IMR-90 (cell line): ENCODE measurements around the gene SLC35F6. TPM values are rescaled to one million over a fixed set of nuclear protein-coding genes. Genes with fewer than 3 reads are reported as not detected.

Source experiments
- ATAC-seq: fragments of 200-7000 bp; cut with Tn5 transposase; 2 replicates; pipeline ENCODE4 v1.9.1; 2020; ENCODE audit warnings: low read depth, mild to moderate bottlenecking, moderate library complexity
- BruUV-seq: library from RNA; stranded (reverse); fragments of 400-500 nt; replicated peaks from 2 replicates; lab custom pipeline; 2021; lab: Mats Ljungman, UMichigan
- CTCF ChIA-PET: fragments of 300-600 bp; formaldehyde crosslinking; extraction: SDS; loops from one replicate; lab custom pipeline; 2021; ENCODE audit warnings: antibody characterized with exemption; lab: Yijun Ruan, JAX
- POLR2A ChIA-PET: fragments of 300-600 bp; sonication (Branson Sonifier 250); formaldehyde crosslinking; loops from one replicate; lab custom pipeline; 2022; ENCODE audit warnings: antibody characterized with exemption; ENCODE audit not compliant: unreplicated experiment; lab: Charles Lee
- DNase-seq: peaks from one replicate; pipeline ENCODE4 v3.0.0; 2013
- H2AFZ ChIP-seq: replicated peaks from 2 replicates; pipeline ENCODE3; 2013; ENCODE audit warnings: low read length, mild to moderate bottlenecking; ENCODE audit not compliant: poor library complexity
- H2AK5ac ChIP-seq: 2 replicates; pipeline ENCODE4 v1.6.1; 2013; ENCODE audit warnings: low read depth, low read length, inconsistent platforms
- H2AK9ac ChIP-seq: replicated peaks from 2 replicates; pipeline ENCODE3; 2013; ENCODE audit warnings: mild to moderate bottlenecking, low read depth, low read length, moderate library complexity; ENCODE audit not compliant: poor library complexity
- H2BK120ac ChIP-seq: 2 replicates; pipeline ENCODE4 v1.6.1; 2013; ENCODE audit warnings: low read depth, low read length, inconsistent platforms
- H2BK15ac ChIP-seq: 3 replicates; pipeline ENCODE4 v1.6.1; 2013; ENCODE audit warnings: low read depth, low read length, inconsistent platforms
- H2BK20ac ChIP-seq: 2 replicates; pipeline ENCODE4 v1.6.1; 2013; ENCODE audit warnings: low read depth, mild to moderate bottlenecking, inconsistent platforms, low read length, moderate library complexity
- H2BK5ac ChIP-seq: 2 replicates; pipeline ENCODE4 v1.6.1; 2013; ENCODE audit warnings: mild to moderate bottlenecking, low read depth, low read length, inconsistent platforms; ENCODE audit not compliant: poor library complexity, severe bottlenecking
- H3K14ac ChIP-seq: replicated peaks from 2 replicates; pipeline ENCODE4 v1.6.1; 2013; ENCODE audit warnings: low read depth, low read length, inconsistent platforms
- H3K18ac ChIP-seq: 2 replicates; pipeline ENCODE4 v1.6.1; 2013; ENCODE audit warnings: low read depth, low read length, control low read depth
- H3K23ac ChIP-seq: 2 replicates; pipeline ENCODE4 v1.6.1; 2013; ENCODE audit warnings: low read depth, low read length, inconsistent platforms
- H3K27ac ChIP-seq: 2 replicates; pipeline ENCODE4 v1.5.1; 2013; ENCODE audit warnings: mild to moderate bottlenecking, control low read depth, low read length; ENCODE audit not compliant: insufficient read depth
- H3K27me3 ChIP-seq: 2 replicates; pipeline ENCODE4 v1.6.1; 2013; ENCODE audit warnings: low read length; ENCODE audit not compliant: control insufficient read depth, insufficient read depth
- H3K36me3 ChIP-seq: 2 replicates; pipeline ENCODE4 v1.6.1; 2013; ENCODE audit warnings: low read length, mixed read lengths; ENCODE audit not compliant: control insufficient read depth, insufficient read depth
- H3K4ac ChIP-seq: 2 replicates; pipeline ENCODE4 v1.6.1; 2013; ENCODE audit warnings: low read depth, low read length, inconsistent platforms
- H3K4me1 ChIP-seq: 2 replicates; pipeline ENCODE4 v1.6.1; 2013; ENCODE audit warnings: low read length, mixed read lengths; ENCODE audit not compliant: control insufficient read depth, insufficient read depth
- H3K4me2 ChIP-seq: 2 replicates; pipeline ENCODE4 v1.6.1; 2013; ENCODE audit warnings: low read depth, mild to moderate bottlenecking, control low read depth, low read length, moderate library complexity
- H3K4me3 ChIP-seq: 2 replicates; pipeline ENCODE4 v1.5.1; 2013; ENCODE audit warnings: low read depth, mild to moderate bottlenecking, control low read depth, low read length, moderate library complexity; ENCODE audit not compliant: insufficient read depth
- H3K56ac ChIP-seq: 2 replicates; pipeline ENCODE4 v1.6.1; 2013; ENCODE audit warnings: low read length, inconsistent platforms; ENCODE audit not compliant: insufficient read depth; ENCODE audit errors: extremely low read depth
- H3K79me1 ChIP-seq, 2 experiments: 2 replicates each; pipeline ENCODE4 v1.6.1; 2013; ENCODE audit warnings: low read length in 2 of 2, inconsistent platforms in 1 of 2, low read depth in 1 of 2
- H3K9ac ChIP-seq: 2 replicates; pipeline ENCODE4 v1.6.1; 2013; ENCODE audit warnings: low read depth, low read length, control low read depth
- H3K9me1 ChIP-seq: 2 replicates; pipeline ENCODE4 v1.6.1; 2013; ENCODE audit warnings: low read length, inconsistent platforms; ENCODE audit not compliant: insufficient read depth
- H3K9me3 ChIP-seq: 2 replicates; pipeline ENCODE4 v1.6.1; 2013; ENCODE audit warnings: low read length; ENCODE audit not compliant: control insufficient read depth, insufficient read depth
- H4K20me1 ChIP-seq: 2 replicates; pipeline ENCODE4 v1.6.1; 2013; ENCODE audit warnings: low read length, inconsistent platforms; ENCODE audit not compliant: insufficient read depth
- H4K5ac ChIP-seq: 2 replicates; pipeline ENCODE4 v1.6.1; 2013; ENCODE audit warnings: mild to moderate bottlenecking, low read depth, low read length, control low read depth
- H4K8ac ChIP-seq, 2 experiments: 2 replicates each; pipeline ENCODE4 v1.6.1; 2013; ENCODE audit warnings: low read depth in 2 of 2, low read length in 2 of 2, control low read depth in 1 of 2, inconsistent platforms in 1 of 2
- H4K91ac ChIP-seq: 2 replicates; pipeline ENCODE4 v1.6.1; 2013; ENCODE audit warnings: low read depth, low read length, inconsistent platforms; ENCODE audit not compliant: insufficient read depth
- CHD1 ChIP-seq: IDR thresholded peaks from 2 replicates; pipeline ENCODE4 v1.6.1; 2012; ENCODE audit warnings: low read depth, low read length, improper control_type of control experiment
- MAFK ChIP-seq: IDR thresholded peaks from 2 replicates; pipeline ENCODE4 v1.6.1; 2012; ENCODE audit warnings: low read depth, low read length, improper control_type of control experiment
- MAZ ChIP-seq: IDR thresholded peaks from 2 replicates; pipeline ENCODE4 v1.6.1; 2012; ENCODE audit warnings: low read depth, mild to moderate bottlenecking, low read length, improper control_type of control experiment, moderate library complexity, borderline replicate concordance
- RAD21 ChIP-seq: IDR thresholded peaks from 2 replicates; pipeline ENCODE4 v1.6.1; 2012; ENCODE audit warnings: low read length, improper control_type of control experiment
- RCOR1 ChIP-seq: IDR thresholded peaks from 2 replicates; pipeline ENCODE4 v1.6.1; 2012; ENCODE audit warnings: mild to moderate bottlenecking, low read length, improper control_type of control experiment; ENCODE audit not compliant: insufficient replicate concordance
- SMC3 ChIP-seq: fragments of 150-350 bp; IDR thresholded peaks from 2 replicates; pipeline ENCODE4 v1.6.1; 2016; ENCODE audit warnings: low read depth, mild to moderate bottlenecking, antibody characterized with exemption, low read length, moderate library complexity
- WGBS, 2 experiments: methylation state at CpG; one replicate each; pipeline versions ENCODE4 v1.1.5 to v1.1.7; 2013; ENCODE audit warnings: missing lambda C conversion rate in 2 of 2; ENCODE audit not compliant: insufficient read length in 1 of 2; ENCODE audit errors: extremely low coverage in 2 of 2; 5-methylcytosine and 5-hydroxymethylcytosine counted together
- dilution Hi-C: fragments of 300-500 bp; cut with HindIII; formaldehyde crosslinking; loops from one replicate; pipeline ENCODE4 v1.14.3; 2018; ENCODE audit warnings: low sequenced_read_pairs; ENCODE audit not compliant: unreplicated experiment
- in situ Hi-C: fragments of 300-500 bp; cut with MboI; formaldehyde crosslinking; loops from 3 replicates; pipeline ENCODE4 v1.14.3; 2019; ENCODE audit warnings: low sequenced_read_pairs, inconsistent platforms, mixed read lengths
- intact Hi-C: fragments of 100-400 bp; cut with micrococcal nuclease; formaldehyde crosslinking; loops from 2 replicates; pipeline ENCODE4 v1.10.0; 2022
- polyA plus RNA-seq, 3 experiments: library from polyadenylated mRNA; depleted of rRNA; stranded (reverse); fragments of >200 nt; gene quantifications; 2 replicates each; pipeline ENCODE4 v1.2.3, GENCODE V29; 2012; ENCODE audit warnings: low replicate concordance in 1 of 3
- total RNA-seq: library from RNA; depleted of rRNA; stranded (reverse); fragments of >200 nt; gene quantifications from 2 replicates; pipeline ENCODE4 v1.2.3, GENCODE V29; 2012
- TF ChIP-seq, protein P1 (sequence below): fragments of 150-350 bp; IDR thresholded peaks from 2 replicates; pipeline ENCODE4 v1.6.1; 2017; ENCODE audit warnings: mild to moderate bottlenecking, antibody characterized with exemption, low read length, low read depth
- TF ChIP-seq, protein P2 (sequence below): fragments of 150-350 bp; IDR thresholded peaks from 2 replicates; pipeline ENCODE4 v1.6.1; 2016; ENCODE audit warnings: low read depth, mild to moderate bottlenecking, low read length, moderate library complexity, borderline replicate concordance

SLC35F6 gene
- total and polyA plus RNA-seq, 2 of the 4 experiments (the other 2 are of a cell fraction), result 19.1 to 30.6 TPM

- no peak for TF ChIP-seq RAD21
Measured at GRCh38 chr2:26742048-26742770, 21.9 kb upstream of the SLC35F6 start (continued).

- dilution Hi-C loops, result no loop called here
- no peak for ATAC-seq
Measured at GRCh38 chr2:26743852-26744251, 20.2 kb upstream of the SLC35F6 start.

More at GRCh38 chr2:26743852-26744251, 20.2 kb upstream of the SLC35F6 start:
- Histone ChIP-seq H3K23ac (no peak overlapping the region), H2AFZ (no peak overlapping the region), H4K91ac (no peak overlapping the region), H2AK5ac (no peak overlapping the region), H3K4me3 (no peak overlapping the region), H2BK120ac (no peak overlapping the region), H3K4me2 (no peak overlapping the region), H4K20me1 (no peaks in the 10 kb centered on the region), H3K9me1 (no peaks in the 10 kb centered on the region), H3K79me1 (no peaks in the 10 kb centered on the region), H2BK20ac (no peak overlapping the region), H2BK15ac (no peak overlapping the region), H4K8ac (no peak overlapping the region), H2AK9ac (no peak overlapping the region), H3K4ac (no peak overlapping the region), H3K14ac (no peak overlapping the region), H3K9me3 (no peaks in the 10 kb centered on the region), H3K18ac (no peak overlapping the region), H3K4me1 (no peaks in the 10 kb centered on the region), H4K5ac (no peak overlapping the region), H2BK5ac (no peak overlapping the region), H3K36me3 (no peaks in the 10 kb centered on the region), H3K27ac (no peak overlapping the region), H3K56ac (no peak overlapping the region), H3K27me3 (peaks cover 5% of the 10 kb centered on the region; the same call in 1 of the 2 replicates), H3K9ac (no peak overlapping the region)
- WGBS, 2 experiments, result no CpG with 5 or more reads among the region's 3 CpGs
- ChIA-PET POLR2A (no interaction called here), CTCF (interaction anchor here (3.0 kb wide), 1 partner anchor 139 kb away, joined by 21 read pairs; no protein-coding TSS in a partner anchor)
- intact Hi-C loops, result loop anchor here (10.0 kb wide), 1 partner anchor 399 kb away; the partner anchor contains the start of genes ADGRF3 and SELENOI
- TF ChIP-seq, protein P1, sequence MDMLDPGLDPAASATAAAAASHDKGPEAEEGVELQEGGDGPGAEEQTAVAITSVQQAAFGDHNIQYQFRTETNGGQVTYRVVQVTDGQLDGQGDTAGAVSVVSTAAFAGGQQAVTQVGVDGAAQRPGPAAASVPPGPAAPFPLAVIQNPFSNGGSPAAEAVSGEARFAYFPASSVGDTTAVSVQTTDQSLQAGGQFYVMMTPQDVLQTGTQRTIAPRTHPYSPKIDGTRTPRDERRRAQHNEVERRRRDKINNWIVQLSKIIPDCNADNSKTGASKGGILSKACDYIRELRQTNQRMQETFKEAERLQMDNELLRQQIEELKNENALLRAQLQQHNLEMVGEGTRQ, result no peak
- TF ChIP-seq SMC3 (no peak), MAFK (no peak), RCOR1 (no peak), RAD21 (no peak), CHD1 (no peak), MAZ (no peak)
- TF ChIP-seq, protein P2, sequence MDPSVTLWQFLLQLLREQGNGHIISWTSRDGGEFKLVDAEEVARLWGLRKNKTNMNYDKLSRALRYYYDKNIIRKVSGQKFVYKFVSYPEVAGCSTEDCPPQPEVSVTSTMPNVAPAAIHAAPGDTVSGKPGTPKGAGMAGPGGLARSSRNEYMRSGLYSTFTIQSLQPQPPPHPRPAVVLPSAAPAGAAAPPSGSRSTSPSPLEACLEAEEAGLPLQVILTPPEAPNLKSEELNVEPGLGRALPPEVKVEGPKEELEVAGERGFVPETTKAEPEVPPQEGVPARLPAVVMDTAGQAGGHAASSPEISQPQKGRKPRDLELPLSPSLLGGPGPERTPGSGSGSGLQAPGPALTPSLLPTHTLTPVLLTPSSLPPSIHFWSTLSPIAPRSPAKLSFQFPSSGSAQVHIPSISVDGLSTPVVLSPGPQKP, result no peak
- DNase-seq, result no peak
- no TSS peak for BruUV-seq
- in situ Hi-C loops, result loop anchor here (5.0 kb wide), 1 partner anchor 142 kb away; no protein-coding TSS in a partner anchor
